CD4-positive, alpha-beta T cell treated with Interleukin-17A for 1 hour (primary cell): ENCODE data around the gene MSANTD3.

Source experiments
- DNase-seq: peaks from one replicate; pipeline ENCODE4 v3.0.0-alpha.2; 2020

Gene MSANTD3

GRCh38 chr9:100466171-100466828, 39.4 kb downstream of the MSANTD3 start:
- DNase-seq, result no peak

GRCh38 chr9:100466829-100467221, 39.9 kb downstream of the MSANTD3 start:
- no peak for DNase-seq

- no peak for DNase-seq
Observed at GRCh38 chr9:100468041-100468440, 41.1 kb downstream of the MSANTD3 start.

GRCh38 chr9:100472268-100472667, 45.3 kb downstream of the MSANTD3 start:
- DNase-seq, result no peak

- DNase-seq, result peak; percentile 10
Observed at GRCh38 chr9:100472788-100473275, 45.9 kb downstream of the MSANTD3 start, which contains the start of gene TMEFF1. Gene TMEFF1, plus strand, starts transcription at chr9:100473149. Its CDS starts 396 bp downstream, at chr9:100473545.

- no peak for DNase-seq
Observed at GRCh38 chr9:100473276-100474081, 46.5 kb downstream of the MSANTD3 start.

DNA sequence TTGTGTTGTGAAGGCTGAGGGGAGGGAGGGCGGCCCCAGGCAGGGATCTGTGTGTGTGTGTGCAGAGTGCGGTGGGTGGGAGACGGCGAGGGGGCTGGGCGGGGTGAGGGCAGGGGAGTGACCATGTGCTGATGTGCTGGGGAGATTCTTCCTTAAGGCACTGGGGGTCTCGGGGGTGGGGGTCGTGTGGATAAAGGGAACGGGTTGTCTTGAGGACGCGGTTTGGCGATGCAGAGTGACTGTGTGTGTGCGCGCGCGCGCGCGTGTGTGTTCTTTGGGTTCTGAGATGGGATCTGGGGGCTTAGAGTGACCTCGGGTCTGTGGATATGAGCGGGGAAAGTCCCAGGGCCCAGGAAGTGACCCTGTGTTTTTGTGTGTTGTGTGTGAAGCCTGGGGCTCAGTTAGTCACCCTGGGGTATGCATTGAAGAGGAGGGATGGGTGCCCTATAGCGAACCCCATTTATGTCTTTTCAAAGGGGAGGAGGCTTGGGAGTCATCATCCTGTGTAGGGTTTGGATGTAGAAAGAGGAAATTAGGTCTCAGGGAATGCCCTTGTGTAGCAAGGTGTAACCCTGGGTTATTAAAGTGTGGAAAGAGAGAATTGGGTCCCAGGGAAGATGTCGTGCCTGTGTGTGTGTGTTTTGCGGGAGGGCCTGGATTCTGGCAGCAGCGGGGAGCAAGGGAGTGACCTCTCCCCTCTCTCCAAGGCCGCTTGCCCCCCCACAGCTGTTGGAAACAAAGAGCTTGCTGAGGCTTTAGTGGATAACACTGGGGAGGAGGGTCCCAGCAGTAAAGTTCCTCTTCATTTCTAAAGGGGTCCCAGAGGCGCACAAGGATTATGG, 47.4 kb downstream of the MSANTD3 start:
- no peak for DNase-seq

GRCh38 chr9:100474924-100475276, 48.0 kb downstream of the MSANTD3 start:
- DNase-seq, result no peak

DNA sequence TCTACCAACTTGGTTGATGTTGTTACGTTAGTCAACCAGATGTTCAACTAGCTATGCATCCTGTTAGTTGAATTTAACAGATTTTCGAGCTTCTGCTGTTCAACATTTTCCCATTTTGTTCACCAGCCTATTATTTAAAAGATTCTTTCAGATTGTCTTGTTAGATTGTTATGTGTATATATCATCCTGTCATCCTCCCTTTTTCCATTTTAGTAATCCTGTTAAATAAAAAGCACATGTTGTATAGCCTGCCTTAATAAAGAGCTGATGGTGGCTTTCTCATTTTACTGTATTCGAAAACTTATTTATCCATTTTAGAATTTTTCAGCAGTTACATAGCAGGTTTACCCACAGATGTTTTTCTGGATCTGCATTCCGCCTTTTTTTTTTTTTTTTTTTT, 50.3 kb downstream of the MSANTD3 start:
- DNase-seq, result no peak

DNA sequence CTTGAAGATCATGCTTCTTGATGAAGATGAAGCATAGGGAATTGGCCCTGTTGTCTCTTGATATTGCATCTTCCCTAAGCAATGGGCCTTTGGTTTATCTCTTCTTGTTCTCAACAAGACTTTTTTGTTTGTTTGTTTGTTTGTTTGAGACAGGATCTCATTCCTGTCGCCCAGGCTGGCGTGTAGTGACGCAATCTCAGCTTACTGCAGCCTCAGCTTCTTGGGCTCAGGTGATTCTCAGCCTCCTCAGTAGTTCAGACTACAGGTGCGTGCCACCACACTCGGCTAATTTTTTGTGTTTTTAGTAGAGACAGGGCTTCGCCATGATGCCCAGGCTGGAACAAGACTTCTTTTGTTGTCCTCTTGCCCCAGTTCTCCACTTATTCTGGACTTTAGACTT, 51.2 kb downstream of the MSANTD3 start:
- DNase-seq, result no peak

- no peak for DNase-seq
Observed at GRCh38 chr9:100479820-100480219, 52.9 kb downstream of the MSANTD3 start.

DNA sequence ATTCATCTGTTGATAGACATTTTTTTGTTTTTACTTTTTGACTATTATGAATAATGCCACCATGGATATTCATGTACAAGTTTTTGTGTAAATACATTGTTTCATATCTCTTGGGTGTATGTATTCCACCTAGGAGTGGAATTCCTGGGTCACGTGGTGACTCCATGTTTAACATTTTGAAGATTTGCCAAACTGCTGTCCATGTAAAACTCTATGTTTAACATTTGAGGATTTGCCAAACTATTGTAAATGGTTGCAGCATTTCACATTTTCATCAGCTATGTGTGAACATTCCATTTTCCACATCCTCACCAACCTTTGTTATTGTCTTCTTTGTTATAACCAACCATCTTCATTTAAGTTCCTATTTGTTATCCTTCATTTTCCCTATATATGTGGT, 58.3 kb downstream of the MSANTD3 start:
- no peak for DNase-seq

- DNase-seq, result no peak
Observed at GRCh38 chr9:100486479-100487176, 59.7 kb downstream of the MSANTD3 start.

DNA sequence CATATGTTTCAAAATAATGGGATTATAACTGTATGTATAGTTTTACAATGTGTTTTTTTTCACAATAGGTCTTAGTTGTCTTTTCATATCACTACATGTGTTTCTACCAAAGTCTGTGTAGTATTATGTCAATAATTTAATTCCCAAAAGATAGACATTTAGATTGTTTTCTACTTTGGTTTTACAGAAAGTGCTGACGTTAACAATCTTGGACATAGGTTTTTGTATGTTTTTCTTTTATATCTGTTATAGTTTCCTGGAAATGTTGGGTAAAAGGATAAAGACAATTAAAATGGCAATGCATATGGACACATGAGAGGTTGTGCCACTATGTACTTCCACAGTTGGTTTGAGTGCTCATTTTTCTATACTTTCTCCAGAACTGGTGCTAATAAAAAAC, 61.2 kb downstream of the MSANTD3 start:
- no peak for DNase-seq

DNA sequence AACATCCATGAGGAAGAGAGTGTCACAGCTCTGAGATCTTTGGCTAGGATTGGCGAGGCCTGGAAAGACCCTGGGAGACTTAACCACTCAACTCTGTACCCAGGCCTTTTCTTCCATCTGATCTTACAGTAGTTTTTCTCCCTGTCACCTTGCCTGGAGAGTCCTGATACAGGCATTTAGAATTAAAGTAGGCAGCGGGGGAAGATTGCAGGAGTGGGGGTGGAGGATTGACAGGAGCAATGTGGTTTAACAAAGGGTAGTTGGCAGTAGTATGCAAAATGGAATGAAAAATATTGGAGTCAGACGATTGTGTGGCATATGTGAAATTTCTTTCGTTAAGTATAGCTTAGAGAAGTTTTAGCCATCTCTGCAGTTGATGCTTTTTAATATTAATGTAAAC, 62.9 kb downstream of the MSANTD3 start:
- no peak for DNase-seq

- no peak for DNase-seq
Observed at GRCh38 chr9:100492952-100493351, 66.0 kb downstream of the MSANTD3 start.

DNA sequence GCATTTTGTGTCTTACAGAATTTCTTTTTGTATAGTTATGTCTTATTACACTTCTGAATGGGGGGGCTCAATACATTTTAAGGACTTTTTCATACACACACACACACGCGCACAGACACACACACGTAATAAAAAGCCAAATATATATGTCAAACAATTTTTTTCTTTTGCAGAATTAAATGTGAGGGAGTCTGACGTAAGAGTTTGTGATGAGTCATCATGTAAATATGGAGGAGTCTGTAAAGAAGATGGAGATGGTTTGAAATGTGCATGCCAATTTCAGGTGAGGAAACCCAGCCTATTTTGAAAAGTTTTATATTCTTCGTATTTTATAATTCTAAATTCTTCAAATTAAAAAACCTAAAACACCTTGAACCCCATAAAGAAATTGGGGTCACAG, 71.6 kb downstream of the MSANTD3 start:
- no peak for DNase-seq

- no peak for DNase-seq
Observed at GRCh38 chr9:100499460-100499859, 72.5 kb downstream of the MSANTD3 start.

DNA sequence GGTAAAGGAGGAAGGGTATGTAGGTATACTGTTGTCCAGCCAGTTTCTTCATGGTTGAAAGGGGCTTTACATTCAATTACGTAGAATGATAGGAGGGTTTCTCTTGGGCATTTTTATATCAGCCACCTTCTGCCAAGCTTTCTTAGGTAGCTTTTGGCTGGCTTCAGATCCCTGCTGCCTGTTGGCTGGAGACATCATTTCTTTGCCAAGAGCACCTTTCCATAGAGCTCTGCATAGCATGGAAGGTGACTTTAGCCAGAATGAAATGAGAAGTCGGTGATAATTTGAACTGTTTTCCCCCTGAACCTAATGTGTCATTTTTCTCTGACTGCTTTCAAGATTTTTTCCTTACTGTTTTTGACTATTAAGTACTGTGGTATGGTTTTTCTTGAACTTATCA, 72.9 kb downstream of the MSANTD3 start:
- no peak for DNase-seq
